ENCODE data around the gene PDHA1. TPM values are rescaled to one million over a fixed set of nuclear protein-coding genes. Genes with fewer than 3 reads are reported as not detected.

PDHA1 gene
- total and polyA plus RNA-seq, 10 donors = 47.5 to 114 (median 89.3) TPM

GRCh38 chrX:19349264-19349663, 5.5 kb downstream of the PDHA1 start:
- TF ChIP-seq POLR2A (IDR thresholded peaks at IDR 0.05) = no peak
- no peak for TF ChIP-seq POLR2AphosphoS5 (IDR thresholded peaks at IDR 0.05)
- TF ChIP-seq CTCF (IDR thresholded peaks at IDR 0.05 in 8 of 11, conservative IDR thresholded peaks at IDR 0.05 in 3 of 11) = no peak
- intact Hi-C loops (cut with DNase I; ENCODE audit: low total_unique reads) = no loop called here

GRCh38 chrX:19350941-19351384, 7.2 kb downstream of the PDHA1 start:
- Histone ChIP-seq H3K9me3 (no peaks in the 10 kb centered on the region), H3K27ac (peak overlapping the region in 7 of 8 donors; percentile 16 to 67 (median 51)), H3K4me1 (peaks cover 0 to 22% (median 8%) of the 10 kb centered on the region in 6 donors), H3K27me3 (replicated peaks in 1 of 7) (no peaks in the 10 kb centered on the region), H3K36me3 (peaks cover 0 to 73% (median 36%) of the 10 kb centered on the region in 6 donors), H3K4me3 (no peak overlapping the region)
- no peak for DNase-seq
- intact Hi-C loops (cut with DNase I; ENCODE audit: low total_unique reads) = no loop called here
- 24 to 60% (median 37%) methylated on average over 8 of the region's 8 CpGs for WGBS, 5 donors
- TF ChIP-seq CTCF (IDR thresholded peaks at IDR 0.05 in 8 of 11, conservative IDR thresholded peaks at IDR 0.05 in 3 of 11) (no peak), POLR2A (IDR thresholded peaks at IDR 0.05) (no peak), POLR2AphosphoS5 (IDR thresholded peaks at IDR 0.05) (no peak)

More at GRCh38 chrX:19349264-19349663, 5.5 kb downstream of the PDHA1 start:
- H3K27me3 ChIP-seq (replicated peaks in 1 of 7) = no peaks in the 10 kb centered on the region
- H3K4me3 ChIP-seq = no peak overlapping the region
- no peaks in the 10 kb centered on the region for H3K9me3 ChIP-seq
- peaks cover 0 to 56% (median 25%) of the 10 kb centered on the region in 6 donors for H3K36me3 ChIP-seq
- DNase-seq = no peak
- H3K27ac ChIP-seq = no peak overlapping the region
- WGBS, 5 donors = 78 to 90% (median 83%) methylated on average over 2 of the region's 2 CpGs
- peaks cover 0 to 39% (median 19%) of the 10 kb centered on the region in 6 donors for H3K4me1 ChIP-seq

- Histone ChIP-seq H3K27me3 (replicated peaks in 1 of 7) (no peaks in the 10 kb centered on the region), H3K36me3 (peaks cover 0 to 100% (median 59%) of the 10 kb centered on the region in 6 donors), H3K4me3 (no peak overlapping the region), H3K27ac (no peak overlapping the region), H3K9me3 (no peaks in the 10 kb centered on the region), H3K4me1 (peaks cover 0 to 14% (median 6%) of the 10 kb centered on the region in 6 donors)
- intact Hi-C loops (cut with DNase I; ENCODE audit: low total_unique reads) = no loop called here
- TF ChIP-seq CTCF (IDR thresholded peaks at IDR 0.05 in 8 of 11, conservative IDR thresholded peaks at IDR 0.05 in 3 of 11) (no peak), POLR2AphosphoS5 (IDR thresholded peaks at IDR 0.05) (no peak), POLR2A (IDR thresholded peaks at IDR 0.05) (no peak)
- 81 to 96% (median 93%) methylated on average over 6 of the region's 6 CpGs for WGBS, 5 donors
- DNase-seq = no peak
Observed at GRCh38 chrX:19354625-19355024, 10.9 kb downstream of the PDHA1 start.

GRCh38 chrX:19358521-19358920, 14.8 kb downstream of the PDHA1 start:
- no peaks in the 10 kb centered on the region for H3K4me1 ChIP-seq
- H3K27ac ChIP-seq = peak overlapping the region in 1 of 8 donors; percentile 2
- WGBS, 5 donors = 60 to 90% (median 77%) methylated on average over 7 of the region's 7 CpGs
- peaks cover 0 to 100% (median 60%) of the 10 kb centered on the region in 6 donors for H3K36me3 ChIP-seq
- intact Hi-C loops (cut with DNase I; ENCODE audit: low total_unique reads) = no loop called here
- DNase-seq = no peak
- no peaks in the 10 kb centered on the region for H3K9me3 ChIP-seq
- H3K27me3 ChIP-seq (replicated peaks in 1 of 7) = no peaks in the 10 kb centered on the region
- no peak overlapping the region for H3K4me3 ChIP-seq
- TF ChIP-seq CTCF (IDR thresholded peaks at IDR 0.05 in 8 of 11, conservative IDR thresholded peaks at IDR 0.05 in 3 of 11) (no peak), POLR2AphosphoS5 (IDR thresholded peaks at IDR 0.05) (no peak), POLR2A (IDR thresholded peaks at IDR 0.05) (no peak)
